Cortex of kidney (tissue), 1 donor: Measurements from ENCODE around the gene ABL1.

Experiments
- DNase-seq: peaks from one replicate; lab custom pipeline; 2025; lab: John Stamatoyannopoulos, UW

ABL1 gene

GRCh38 chr9:130931508-130932254 is 96.6 kb downstream of the ABL1 start:
- DNase-seq: no peak

GRCh38 chr9:130932255-130933079 is 97.4 kb downstream of the ABL1 start:
- no peak for DNase-seq

GRCh38 chr9:130933114-130934046 is 98.3 kb downstream of the ABL1 start:
- no peak for DNase-seq

GRCh38 chr9:130934246-130934645 is 99.2 kb downstream of the ABL1 start:
- DNase-seq: no peak

- DNase-seq: no peak
These were observed 99.9 kb downstream of the ABL1 start for GRCh38 chr9:130934702-130935647.

GRCh38 chr9:130935648-130936271 is 100.7 kb downstream of the ABL1 start:
- no peak for DNase-seq

- no peak for DNase-seq
These were observed 101.4 kb downstream of the ABL1 start for GRCh38 chr9:130936285-130937117.
